ENCODE measurements around the gene ZNF425. TPM values are rescaled to one million over a fixed set of nuclear protein-coding genes. Genes with fewer than 3 reads are reported as not detected.

The ZNF425 gene
- polyA plus RNA-seq, 1 experiment: 2.1 TPM

- Histone ChIP-seq H3K27me3 (ENCODE audit: control insufficient read depth, insufficient read depth, low read length) (no peaks in the 10 kb centered on the region), H3K4me3 (ENCODE audit: low read depth, low read length) (no peak overlapping the region), H3K27ac (ENCODE audit: low read depth, low read length) (no peak overlapping the region), H3K9me3 (ENCODE audit: control insufficient read depth, insufficient read depth, low read length) (no peaks in the 10 kb centered on the region)
- CTCF ChIA-PET: no interaction called here
- POLR2A ChIA-PET: no interaction called here
- TF ChIP-seq CTCF (IDR thresholded peaks at IDR 0.05; ENCODE audit: low read depth, low read length): no peak
- DNase-seq (ENCODE audit: low read depth, low spot score): no peak
Observed at GRCh38 chr7:149166630-149167352, 40.7 kb upstream of the ZNF425 start.

GRCh38 chr7:149166142-149166541 is 40.0 kb upstream of the ZNF425 start:
- Histone ChIP-seq H3K9me3 (ENCODE audit: control insufficient read depth, insufficient read depth, low read length) (no peaks in the 10 kb centered on the region), H3K27me3 (ENCODE audit: control insufficient read depth, insufficient read depth, low read length) (no peaks in the 10 kb centered on the region), H3K4me3 (ENCODE audit: low read depth, low read length) (no peak overlapping the region), H3K27ac (ENCODE audit: low read depth, low read length) (no peak overlapping the region)
- TF ChIP-seq CTCF (IDR thresholded peaks at IDR 0.05; ENCODE audit: low read depth, low read length): no peak
- CTCF ChIA-PET: interaction anchor here (1.2 kb wide), 1 partner anchor 29 kb away, joined by 3 read pairs; the partner anchor contains the start of gene ZNF282
- no peak for DNase-seq (ENCODE audit: low read depth, low spot score)
- POLR2A ChIA-PET: no interaction called here

- no peak for DNase-seq (ENCODE audit: low read depth, low spot score)
- Histone ChIP-seq H3K9me3 (ENCODE audit: control insufficient read depth, insufficient read depth, low read length) (no peaks in the 10 kb centered on the region), H3K27me3 (ENCODE audit: control insufficient read depth, insufficient read depth, low read length) (no peaks in the 10 kb centered on the region), H3K27ac (ENCODE audit: low read depth, low read length) (no peak overlapping the region), H3K4me3 (ENCODE audit: low read depth, low read length) (no peak overlapping the region)
- ChIA-PET CTCF (no interaction called here), POLR2A (no interaction called here)
- TF ChIP-seq CTCF (IDR thresholded peaks at IDR 0.05; ENCODE audit: low read depth, low read length): no peak
Observed at GRCh38 chr7:149161241-149161848, 35.2 kb upstream of the ZNF425 start.

GRCh38 chr7:149156898-149157297 is 30.8 kb upstream of the ZNF425 start:
- TF ChIP-seq CTCF (IDR thresholded peaks at IDR 0.05; ENCODE audit: low read depth, low read length): no peak
- H3K4me3 ChIP-seq (ENCODE audit: low read depth, low read length): no peak overlapping the region
- no peak overlapping the region for H3K27ac ChIP-seq (ENCODE audit: low read depth, low read length)
- H3K9me3 ChIP-seq (ENCODE audit: control insufficient read depth, insufficient read depth, low read length): no peaks in the 10 kb centered on the region
- POLR2A ChIA-PET: no interaction called here
- no peaks in the 10 kb centered on the region for H3K27me3 ChIP-seq (ENCODE audit: control insufficient read depth, insufficient read depth, low read length)
- DNase-seq (ENCODE audit: low read depth, low spot score): no peak
- CTCF ChIA-PET: no interaction called here

GRCh38 chr7:149154056-149154455 is 27.9 kb upstream of the ZNF425 start:
- TF ChIP-seq CTCF (IDR thresholded peaks at IDR 0.05; ENCODE audit: low read depth, low read length): no peak
- DNase-seq (ENCODE audit: low read depth, low spot score): no peak
- CTCF ChIA-PET: interaction anchor here (1.7 kb wide), 1 partner anchor 27 kb away, joined by 6 read pairs; no protein-coding TSS in a partner anchor
- H3K27ac ChIP-seq (ENCODE audit: low read depth, low read length): no peak overlapping the region
- peaks cover 3% of the 10 kb centered on the region; the same call in 1 of the 2 replicates for H3K9me3 ChIP-seq (ENCODE audit: control insufficient read depth, insufficient read depth, low read length)
- POLR2A ChIA-PET: no interaction called here
- H3K4me3 ChIP-seq (ENCODE audit: low read depth, low read length): no peak overlapping the region
- no peaks in the 10 kb centered on the region for H3K27me3 ChIP-seq (ENCODE audit: control insufficient read depth, insufficient read depth, low read length)

All from AG04450 (cell line).